Measurements from ENCODE around the gene GLG1. TPM values are rescaled to one million over a fixed set of nuclear protein-coding genes. Genes with fewer than 3 reads are reported as not detected.

GLG1 gene
- total RNA-seq, 1 experiment from 2014 or later, result 237 TPM

- H3K27me3 ChIP-seq (ENCODE audit: insufficient read depth, low read length), result no peaks in the 10 kb centered on the region
- H3K4me1 ChIP-seq (ENCODE audit: control insufficient read depth in 1 of 2, insufficient read depth in 2 of 2, low read length in 2 of 2), result peaks cover 81 to 94% of the 10 kb centered on the region in 2 experiments
- no peaks in the 10 kb centered on the region for H3K9me3 ChIP-seq (ENCODE audit: control insufficient read depth in 1 of 2, insufficient read depth in 1 of 2, low read depth in 1 of 2, low read length in 2 of 2)
- ChIA-PET CTCF (no interaction called here), POLR2A (no interaction called here), RAD21 (ENCODE audit: low non-redundant PET in 1 of 2, low total read pairs in 2 of 2, uncharacterized antibody in 2 of 2, unreplicated experiment in 2 of 2) (no interaction called here)
- H3K36me3 ChIP-seq (ENCODE audit: control insufficient read depth in 1 of 2, insufficient read depth in 2 of 2, low read length in 2 of 2), result no peaks in the 10 kb centered on the region
- H3K9me2 ChIP-seq (ENCODE audit: insufficient read depth), result no peaks in the 10 kb centered on the region
- no TSS peak for BruUV-seq (replicated peaks)
- ATAC-seq (no peak), DNase-seq (ENCODE audit: low read depth, low spot score) (no peak)
- intact Hi-C loops (cut with micrococcal nuclease), result no loop called here
- H2AFZ ChIP-seq (ENCODE audit: low read depth, low read length, poor library complexity, severe bottlenecking), result no peak overlapping the region
- TF ChIP-seq, protein P1, sequence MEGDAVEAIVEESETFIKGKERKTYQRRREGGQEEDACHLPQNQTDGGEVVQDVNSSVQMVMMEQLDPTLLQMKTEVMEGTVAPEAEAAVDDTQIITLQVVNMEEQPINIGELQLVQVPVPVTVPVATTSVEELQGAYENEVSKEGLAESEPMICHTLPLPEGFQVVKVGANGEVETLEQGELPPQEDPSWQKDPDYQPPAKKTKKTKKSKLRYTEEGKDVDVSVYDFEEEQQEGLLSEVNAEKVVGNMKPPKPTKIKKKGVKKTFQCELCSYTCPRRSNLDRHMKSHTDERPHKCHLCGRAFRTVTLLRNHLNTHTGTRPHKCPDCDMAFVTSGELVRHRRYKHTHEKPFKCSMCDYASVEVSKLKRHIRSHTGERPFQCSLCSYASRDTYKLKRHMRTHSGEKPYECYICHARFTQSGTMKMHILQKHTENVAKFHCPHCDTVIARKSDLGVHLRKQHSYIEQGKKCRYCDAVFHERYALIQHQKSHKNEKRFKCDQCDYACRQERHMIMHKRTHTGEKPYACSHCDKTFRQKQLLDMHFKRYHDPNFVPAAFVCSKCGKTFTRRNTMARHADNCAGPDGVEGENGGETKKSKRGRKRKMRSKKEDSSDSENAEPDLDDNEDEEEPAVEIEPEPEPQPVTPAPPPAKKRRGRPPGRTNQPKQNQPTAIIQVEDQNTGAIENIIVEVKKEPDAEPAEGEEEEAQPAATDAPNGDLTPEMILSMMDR (IDR thresholded peaks at IDR 0.05 in 2 of 3, conservative IDR thresholded peaks at IDR 0.05 in 1 of 3; ENCODE audit: borderline replicate concordance in 1 of 3, insufficient read depth in 1 of 3, low read depth in 2 of 3, low read length in 2 of 3), result peak in 2 of 3 experiments; percentile 7 to 29; a peak in 1 of 6 replicates
- TF ChIP-seq, protein P2, sequence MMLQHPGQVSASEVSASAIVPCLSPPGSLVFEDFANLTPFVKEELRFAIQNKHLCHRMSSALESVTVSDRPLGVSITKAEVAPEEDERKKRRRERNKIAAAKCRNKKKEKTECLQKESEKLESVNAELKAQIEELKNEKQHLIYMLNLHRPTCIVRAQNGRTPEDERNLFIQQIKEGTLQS (IDR thresholded peaks at IDR 0.05), result no peak
- TF ChIP-seq SRF (IDR thresholded peaks at IDR 0.05; ENCODE audit: low read depth), result no peak
- H3K79me2 ChIP-seq (ENCODE audit: insufficient read depth, low read length), result peaks cover 92% of the 10 kb centered on the region
- H3K4me3 ChIP-seq (replicated peaks in 1 of 2; ENCODE audit: low read depth in 1 of 2, low read length in 2 of 2), result no peak overlapping the region
- no peak overlapping the region for H3K27ac ChIP-seq (ENCODE audit: low read depth, low read length)
- peaks cover 8% of the 10 kb centered on the region; the same call in 1 of the 2 replicates for H4K20me1 ChIP-seq (ENCODE audit: insufficient read depth)
- no peak overlapping the region for H3K9ac ChIP-seq (ENCODE audit: low read length)
- H3K4me2 ChIP-seq (ENCODE audit: low read length), result peak overlapping the region; percentile 32
Measured at GRCh38 chr16:74575175-74575806, 31.6 kb downstream of the GLG1 start.

DNA sequence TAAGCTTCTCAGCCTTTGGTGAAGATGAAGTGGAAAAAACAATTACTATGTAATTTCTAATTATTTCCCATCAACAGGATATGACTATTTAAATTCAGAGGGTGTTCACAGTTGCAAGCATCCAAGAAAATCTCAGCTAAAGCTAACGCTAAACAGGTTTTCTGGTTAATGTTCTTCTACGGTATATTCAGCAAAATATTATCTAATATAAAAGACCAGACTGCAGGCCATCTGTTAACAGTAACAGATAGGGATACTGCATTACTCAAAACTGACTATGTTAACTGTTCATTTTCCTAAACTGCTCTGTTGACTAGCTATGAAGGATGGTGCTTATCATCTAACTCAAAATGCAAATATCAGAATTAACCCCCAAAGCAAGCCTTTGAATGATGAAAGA lies 32.8 kb downstream of the GLG1 start:
- ATAC-seq (no peak), DNase-seq (ENCODE audit: low read depth, low spot score) (no peak)
- no peaks in the 10 kb centered on the region for H3K9me2 ChIP-seq (ENCODE audit: insufficient read depth)
- peaks cover 93% of the 10 kb centered on the region for H3K79me2 ChIP-seq (ENCODE audit: insufficient read depth, low read length)
- no peak overlapping the region for H3K27ac ChIP-seq (ENCODE audit: low read depth, low read length)
- H3K9me3 ChIP-seq (ENCODE audit: control insufficient read depth in 1 of 2, insufficient read depth in 1 of 2, low read depth in 1 of 2, low read length in 2 of 2), result no peaks in the 10 kb centered on the region
- H2AFZ ChIP-seq (ENCODE audit: low read depth, low read length, poor library complexity, severe bottlenecking), result no peak overlapping the region
- TF ChIP-seq RAD21 (IDR thresholded peaks at IDR 0.05; ENCODE audit: low read depth) (no peak), SIN3A (IDR thresholded peaks at IDR 0.05; ENCODE audit: low read depth) (no peak), JUND (IDR thresholded peaks at IDR 0.05) (no peak), YY1 (IDR thresholded peaks at IDR 0.05; ENCODE audit: extremely low read depth, insufficient replicate concordance, low read depth, low read length) (no peak)
- TF ChIP-seq, protein P3, sequence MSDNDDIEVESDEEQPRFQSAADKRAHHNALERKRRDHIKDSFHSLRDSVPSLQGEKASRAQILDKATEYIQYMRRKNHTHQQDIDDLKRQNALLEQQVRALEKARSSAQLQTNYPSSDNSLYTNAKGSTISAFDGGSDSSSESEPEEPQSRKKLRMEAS (IDR thresholded peaks at IDR 0.05), result no peak
- H3K4me2 ChIP-seq (ENCODE audit: low read length), result no peak overlapping the region
- BruUV-seq (replicated peaks), result no TSS peak
- peaks cover 73 to 87% of the 10 kb centered on the region in 2 experiments for H3K4me1 ChIP-seq (ENCODE audit: control insufficient read depth in 1 of 2, insufficient read depth in 2 of 2, low read length in 2 of 2)
- RAD21 ChIA-PET (ENCODE audit: low non-redundant PET in 1 of 2, low total read pairs in 2 of 2, uncharacterized antibody in 2 of 2, unreplicated experiment in 2 of 2), result no interaction called here
- H3K9ac ChIP-seq (ENCODE audit: low read length), result no peak overlapping the region
- CTCF ChIA-PET, result no interaction called here
- H3K27me3 ChIP-seq (ENCODE audit: insufficient read depth, low read length), result no peaks in the 10 kb centered on the region
- POLR2A ChIA-PET, result interaction anchor here (1.0 to 1.3 kb wide), 2 partner anchors 16 to 93 kb away, joined by 3 to 4 read pairs; partner anchors contain the start of gene RFWD3
- intact Hi-C loops (cut with micrococcal nuclease), result no loop called here
- peaks cover 8% of the 10 kb centered on the region; the same call in 1 of the 2 replicates for H4K20me1 ChIP-seq (ENCODE audit: insufficient read depth)
- no peaks in the 10 kb centered on the region for H3K36me3 ChIP-seq (ENCODE audit: control insufficient read depth in 1 of 2, insufficient read depth in 2 of 2, low read length in 2 of 2)
- no peak overlapping the region for H3K4me3 ChIP-seq (replicated peaks in 1 of 2; ENCODE audit: low read depth in 1 of 2, low read length in 2 of 2)
